Measurements from ENCODE around the gene ZMYND19.
"Not testable (repeated sequence)": the region's sequence is repeated elsewhere in the genome, so short reads cannot be mapped to it uniquely, and the experiment has no call there.

Gene ZMYND19

GRCh38 chr9:137588891-137589290 is 1.4 kb downstream of the ZMYND19 start:
- no peak for DNase-seq (ENCODE audit: low read depth in 2 of 2)

- no peak for DNase-seq (ENCODE audit: low read depth in 2 of 2)
These were observed 2.0 kb downstream of the ZMYND19 start for GRCh38 chr9:137588311-137588710.

DNA sequence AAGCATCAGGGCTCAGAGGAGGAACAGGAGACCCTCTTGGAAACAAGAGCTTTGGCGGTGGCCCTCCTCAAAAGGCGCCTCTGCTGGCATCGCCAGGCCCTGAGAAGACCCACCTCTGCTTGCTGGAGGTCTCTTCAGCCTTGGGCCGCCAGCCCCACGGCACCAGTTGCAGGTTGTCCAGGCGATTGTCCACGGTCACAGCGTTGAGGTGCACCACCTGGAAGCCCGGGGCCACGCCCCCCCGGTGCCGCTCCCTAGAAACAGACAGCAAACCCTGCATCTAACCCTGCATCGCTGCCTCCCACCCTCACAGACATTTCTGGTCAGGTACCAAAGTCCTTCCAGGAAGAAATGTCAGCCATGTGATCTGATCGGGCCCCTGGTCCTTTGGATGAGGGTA is 3.5 kb downstream of the ZMYND19 start:
- no peak for DNase-seq (ENCODE audit: low read depth in 2 of 2)

GRCh38 chr9:137583957-137584356 is 6.4 kb downstream of the ZMYND19 start:
- no peak for DNase-seq (ENCODE audit: low read depth in 2 of 2)

GRCh38 chr9:137583347-137583746 is 7.0 kb downstream of the ZMYND19 start:
- no peak for DNase-seq (ENCODE audit: low read depth in 2 of 2)

DNA sequence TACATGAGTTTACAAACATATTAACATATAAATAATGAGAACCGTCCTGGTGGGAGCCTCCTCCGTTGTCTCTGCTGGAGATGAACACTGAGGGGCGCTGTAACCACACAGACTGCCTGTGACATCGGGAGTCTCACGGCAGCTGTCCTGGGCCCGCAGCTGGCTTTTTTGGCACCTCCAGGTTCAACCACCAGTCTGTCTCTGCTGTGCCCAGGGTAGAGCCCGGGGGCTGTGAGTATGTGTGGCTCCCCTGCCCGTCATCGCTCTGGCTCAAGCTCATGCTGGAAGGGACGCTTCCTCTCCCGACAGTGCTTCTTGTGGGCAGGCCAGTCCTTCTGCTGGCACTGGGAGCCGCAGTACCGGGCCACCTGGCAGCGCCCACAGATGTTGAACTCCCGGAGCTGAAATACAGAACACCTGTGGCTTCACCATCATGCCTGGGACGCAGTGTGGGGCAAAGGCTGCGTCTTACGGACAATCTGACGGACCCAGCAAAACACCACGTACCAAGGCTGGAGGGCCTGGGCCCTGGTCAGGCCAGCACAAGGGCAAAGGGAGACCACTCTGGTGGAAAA is 7.9 kb downstream of the ZMYND19 start:
- DNase-seq (ENCODE audit: low read depth in 2 of 2) = no peak

DNA sequence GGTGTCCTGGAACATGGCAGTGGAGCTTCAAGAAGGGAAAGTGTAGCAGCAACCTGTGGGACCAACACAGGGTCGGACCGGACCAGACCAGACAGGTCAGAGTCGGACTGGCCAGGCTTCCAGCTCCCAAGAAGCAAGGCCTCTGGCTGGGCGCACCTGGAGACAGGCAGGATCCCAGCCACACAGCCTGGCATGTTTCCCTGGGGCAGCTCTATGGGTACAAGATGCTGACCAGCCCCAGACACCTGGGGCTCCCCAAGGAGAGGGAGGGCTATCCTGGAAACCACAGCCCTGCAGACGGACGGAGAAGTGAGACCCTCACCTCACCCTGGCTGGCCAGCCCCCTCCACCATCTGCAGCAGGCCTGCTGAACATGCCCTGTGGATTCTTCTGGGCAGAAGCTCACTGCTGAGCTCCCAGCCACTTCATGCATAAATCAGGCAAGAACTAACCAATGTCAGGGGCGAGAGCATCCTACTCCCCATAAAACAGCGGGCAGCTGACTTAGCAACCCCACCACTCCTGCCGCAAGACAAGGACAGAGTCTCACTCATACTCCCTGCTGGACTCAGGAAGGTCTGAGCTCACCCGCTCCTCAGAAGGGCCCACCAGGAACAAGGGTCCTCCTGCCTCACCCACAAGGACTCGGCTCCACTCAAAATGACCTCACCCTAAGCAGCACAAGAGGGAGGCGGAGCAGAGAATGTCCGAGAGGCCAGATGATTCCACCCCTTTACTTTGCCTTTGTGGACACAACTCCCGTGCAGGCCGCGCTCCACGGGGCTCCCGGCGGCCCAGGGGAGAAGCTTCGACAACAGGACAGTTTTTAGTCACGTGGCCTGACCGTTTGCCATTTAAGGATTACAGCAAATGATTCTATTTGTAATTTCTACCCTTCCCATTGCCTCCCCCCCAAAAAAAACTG is 8.7 kb downstream of the ZMYND19 start:
- DNase-seq (ENCODE audit: low read depth in 2 of 2) = no peak

- DNase-seq (ENCODE audit: low read depth in 2 of 2) = no peak
These were observed 9.4 kb downstream of the ZMYND19 start for GRCh38 chr9:137580954-137581322.

DNA sequence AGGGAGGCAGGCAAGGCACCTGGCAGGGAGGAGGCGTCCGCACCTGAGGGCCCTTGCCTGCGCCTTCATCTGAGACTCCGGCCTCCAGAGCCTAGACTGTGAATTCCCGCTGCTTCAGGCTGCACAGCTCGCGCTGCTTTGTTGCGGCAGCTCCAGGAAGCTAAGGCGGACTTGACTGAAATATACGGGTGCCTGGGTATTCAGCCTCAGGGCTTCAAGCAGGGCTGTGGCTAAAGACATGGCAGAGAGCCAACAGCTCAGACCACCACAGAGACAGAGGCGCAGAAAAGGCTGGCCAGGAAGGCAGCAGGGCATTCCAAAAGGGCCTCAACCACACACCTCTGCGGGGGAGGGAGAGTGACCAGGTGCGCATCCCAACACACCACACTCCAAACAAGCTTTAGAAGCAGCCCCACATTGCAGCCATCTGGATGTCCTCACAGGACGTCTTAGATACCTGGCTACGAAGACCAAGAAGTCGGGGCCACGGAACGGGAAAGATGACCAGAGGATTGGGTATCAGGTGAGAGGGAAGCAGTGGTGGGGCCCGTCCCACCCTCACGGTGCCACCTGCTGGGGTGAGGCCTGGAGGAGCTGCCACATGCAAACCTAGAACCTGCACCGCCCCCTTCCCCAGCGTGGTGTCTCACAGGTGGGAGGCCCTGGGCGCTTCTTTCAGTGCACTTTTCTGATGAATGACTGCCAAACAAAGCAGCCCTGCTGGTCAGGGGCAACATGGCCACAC is 9.9 kb downstream of the ZMYND19 start:
- DNase-seq (ENCODE audit: low read depth in 2 of 2) = no peak

DNA sequence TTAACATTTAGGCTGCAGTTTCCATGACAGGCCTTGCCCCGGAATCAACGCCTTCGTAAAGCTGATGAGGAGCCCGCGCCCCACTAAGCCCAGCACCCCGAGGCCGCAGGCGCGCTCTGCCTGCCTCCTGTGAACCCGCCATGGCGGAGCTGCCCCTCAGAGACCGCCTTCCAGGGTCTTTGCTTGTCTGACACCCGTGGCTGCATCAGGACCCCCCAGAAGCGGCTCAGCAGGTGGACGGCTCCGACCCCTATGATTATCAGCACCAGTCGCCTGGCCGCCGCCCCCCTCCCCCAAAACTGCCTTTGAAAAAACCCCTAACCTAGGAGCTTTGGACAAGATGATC is 11.1 kb downstream of the ZMYND19 start:
- no peak for DNase-seq (ENCODE audit: low read depth in 2 of 2)

GRCh38 chr9:137578518-137579258 is 11.6 kb downstream of the ZMYND19 start, which contains the start of gene DPH7:
TSS of gene DPH7 (minus strand) at chr9:137578925. CDS start at chr9:137578777, 148 bp downstream.
- peak; percentile 87 to 88 for DNase-seq (ENCODE audit: low read depth in 2 of 2)

DNA sequence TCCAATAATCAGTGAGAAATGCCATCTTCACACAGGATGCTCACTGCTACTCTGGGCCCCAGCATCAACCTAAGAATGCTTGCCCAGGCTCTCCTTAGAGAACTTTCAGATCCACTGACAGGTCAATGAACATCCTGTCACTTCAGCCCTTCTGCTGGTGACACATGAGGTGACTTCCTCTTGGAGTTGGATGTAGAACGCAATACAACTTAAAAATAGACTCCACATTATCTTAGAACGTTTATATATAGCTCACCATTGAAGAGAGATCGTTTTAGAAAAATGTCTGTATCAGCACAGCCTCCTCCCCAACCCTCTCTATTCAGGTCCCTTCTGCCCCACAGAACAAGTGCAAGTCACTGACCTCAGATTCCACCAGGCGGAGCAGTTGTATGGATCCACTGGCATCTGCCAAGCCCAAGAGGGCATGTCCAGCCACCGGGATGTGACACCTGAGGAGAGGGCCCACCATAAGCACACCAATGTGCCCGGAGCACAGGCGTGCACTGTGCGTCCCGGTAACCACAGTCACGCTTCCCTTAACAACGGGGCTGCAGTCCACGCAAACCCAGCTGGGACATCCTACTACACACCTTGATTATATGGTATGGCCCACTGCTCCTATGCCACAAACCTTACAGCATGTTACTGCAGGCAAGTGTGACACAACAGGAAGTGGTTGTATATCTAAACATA is 14.4 kb downstream of the ZMYND19 start:
- no peak for DNase-seq (ENCODE audit: low read depth in 2 of 2)

DNA sequence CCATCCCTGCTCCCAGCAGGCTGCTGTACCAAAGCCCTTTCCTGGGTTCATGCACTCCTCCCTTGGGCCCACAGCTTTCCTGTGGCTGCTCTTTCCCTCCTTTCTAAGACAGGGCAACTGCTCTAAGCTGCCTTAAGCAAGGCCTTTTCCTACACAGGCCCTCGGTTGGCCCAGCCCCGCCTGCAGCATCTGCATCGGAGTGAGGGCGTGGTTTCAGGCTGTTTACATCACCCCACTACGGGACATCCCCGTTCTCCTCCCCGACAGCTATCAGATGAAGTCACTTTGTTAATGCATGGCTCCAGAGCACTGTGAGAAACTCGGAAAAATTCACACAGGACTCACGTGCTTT is 15.0 kb downstream of the ZMYND19 start:
- DNase-seq (ENCODE audit: low read depth in 2 of 2) = no peak

DNA sequence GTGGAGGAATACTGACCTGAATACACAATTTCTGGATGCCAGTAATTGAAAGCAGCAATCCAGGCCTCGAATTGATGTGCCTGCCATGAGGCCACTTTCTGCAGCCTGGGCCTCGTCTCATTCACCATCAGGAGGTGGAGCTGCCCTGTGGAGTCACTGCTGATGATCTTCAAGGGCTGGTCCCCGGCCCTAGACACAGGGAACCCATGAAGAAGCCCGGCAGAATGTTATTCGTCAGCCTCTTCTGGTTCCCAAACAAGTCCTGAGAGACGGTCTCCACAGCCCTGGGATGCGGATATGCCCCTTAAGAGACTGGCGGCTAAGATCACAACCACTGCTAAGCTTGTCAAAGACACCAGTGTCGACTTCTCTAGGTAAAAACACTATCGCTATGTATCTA is 16.1 kb downstream of the ZMYND19 start:
- no peak for DNase-seq (ENCODE audit: low read depth in 2 of 2)

DNA sequence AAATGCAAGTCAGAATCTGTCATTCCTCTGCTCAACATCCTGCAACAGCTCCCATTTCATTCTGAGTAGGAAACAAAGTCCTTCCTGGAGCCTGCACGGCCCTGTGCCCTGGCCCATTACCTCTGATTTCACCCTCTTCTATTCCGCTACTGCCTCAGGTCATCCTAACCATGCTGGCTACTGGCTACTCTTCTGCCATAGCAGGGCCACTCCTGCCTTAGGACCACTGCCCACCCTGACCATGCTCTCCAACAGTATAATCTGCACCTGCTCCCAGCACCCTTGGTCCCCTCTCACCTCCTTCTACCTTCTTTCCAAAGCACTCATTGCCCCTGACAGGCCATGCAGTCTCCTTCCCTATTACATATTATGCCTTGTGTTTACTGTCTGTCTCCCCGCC is 19.7 kb downstream of the ZMYND19 start:
- DNase-seq (ENCODE audit: low read depth in 2 of 2) = no peak

GRCh38 chr9:137569609-137570203 is 20.6 kb downstream of the ZMYND19 start:
- DNase-seq (ENCODE audit: low read depth in 2 of 2) = no peak

GRCh38 chr9:137568445-137568844 is 21.9 kb downstream of the ZMYND19 start:
- not testable (repeated sequence) for DNase-seq (ENCODE audit: low read depth in 2 of 2)

DNA sequence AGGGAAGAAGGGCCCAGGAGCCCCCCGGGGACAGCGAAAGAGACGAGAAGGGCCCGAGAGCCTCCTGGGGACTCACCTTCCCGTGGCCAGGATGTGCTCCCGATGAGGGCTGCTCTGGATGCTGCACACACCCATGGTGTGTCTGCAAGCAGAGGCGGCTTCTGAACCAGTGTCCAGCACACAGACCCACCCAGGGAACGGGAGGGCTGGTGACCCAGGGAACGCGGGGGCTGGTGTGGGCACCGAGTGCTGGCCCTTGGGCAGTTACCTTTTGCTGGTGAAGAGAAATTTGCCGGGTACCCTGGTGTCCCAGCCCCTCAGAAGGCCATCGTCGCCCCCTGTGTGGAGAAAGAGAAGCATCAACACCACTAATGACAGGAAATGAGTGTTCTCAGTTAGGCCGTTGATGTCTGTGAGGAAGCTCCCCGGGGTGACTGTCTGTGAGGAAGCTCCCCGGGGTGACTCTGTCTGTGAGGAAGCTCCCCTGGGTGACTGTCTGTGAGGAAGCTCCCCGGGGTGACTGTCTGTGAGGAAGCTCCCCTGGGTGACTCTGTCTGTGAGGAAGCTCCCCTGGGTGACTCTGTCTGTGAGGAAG is 25.4 kb downstream of the ZMYND19 start:
- DNase-seq (ENCODE audit: low read depth in 2 of 2) = no peak

DNA sequence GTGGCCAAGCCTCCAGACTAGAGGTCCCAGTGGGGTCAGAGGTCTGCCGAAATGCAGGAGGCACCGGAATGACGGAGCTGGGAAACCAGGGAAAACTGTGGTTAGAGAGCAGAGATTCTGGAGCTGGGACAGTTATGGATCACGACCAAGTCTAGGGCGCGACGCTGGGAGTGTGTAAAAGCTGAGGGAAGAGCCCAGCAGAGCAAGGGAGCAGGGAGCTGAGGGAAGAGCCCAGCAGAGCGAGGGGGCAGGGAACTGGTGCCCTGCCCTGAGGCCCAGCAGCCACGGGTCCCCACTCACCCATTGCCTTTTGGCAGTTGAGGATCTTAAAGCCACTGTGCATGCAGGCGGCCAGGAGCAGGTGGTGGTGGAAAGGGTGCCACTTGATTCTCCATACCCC is 26.2 kb downstream of the ZMYND19 start:
- no peak for DNase-seq (ENCODE audit: low read depth in 2 of 2)

DNA sequence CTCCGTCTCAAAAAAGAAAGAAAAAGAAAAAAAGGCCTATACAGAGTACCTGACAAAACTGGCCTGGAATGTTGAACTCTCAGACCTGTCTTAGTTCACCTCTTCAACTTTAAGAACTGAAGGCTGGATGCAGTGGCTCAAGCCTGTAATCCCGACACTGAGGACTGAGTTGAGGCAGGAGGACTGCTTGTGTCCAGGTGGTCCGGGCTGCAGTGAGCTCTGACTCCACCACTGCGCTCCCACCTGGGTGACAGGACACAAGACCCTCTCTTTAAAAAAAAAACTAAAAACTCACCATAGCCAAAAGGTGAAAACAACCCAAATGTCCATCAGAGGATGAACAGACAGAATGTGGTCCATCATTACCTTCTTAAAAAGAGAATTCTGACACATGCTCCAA is 32.2 kb downstream of the ZMYND19 start:
- DNase-seq (ENCODE audit: low read depth in 2 of 2) = no peak
